Spleen (tissue), 11 donors: ENCODE results near the gene DNAJB9. TPM values are rescaled to one million over a fixed set of nuclear protein-coding genes. Genes with fewer than 3 reads are reported as not detected.

Experiments used
- DNase-seq: peaks from one replicate; pipeline ENCODE4 v3.0.0-alpha.2; 2020
- H3K27ac ChIP-seq, 8 donors: fragments of 200-600 bp; sonication (generic) in 7 of 8; 1 replicate in 4 of 8; 2 replicates in 4 of 8; pipeline versions ENCODE4 v1.5.0 to v1.8.0; 2016 to 2021; ENCODE audit warnings: inconsistent platforms in 4 of 8, mild to moderate bottlenecking in 4 of 8, moderate library complexity in 1 of 8
- H3K27me3 ChIP-seq, 7 donors: fragments of 200-600 bp; sonication (generic) in 6 of 7; replicated peaks in 1 of 7; 1 replicate in 4 of 7; 2 replicates in 3 of 7; pipeline versions ENCODE4 v1.5.0 to v1.8.0; 2016 to 2021; ENCODE audit warnings: inconsistent platforms in 3 of 7, mild to moderate bottlenecking in 1 of 7
- H3K36me3 ChIP-seq, 6 donors: fragments of 200-600 bp; sonication (generic) in 5 of 6; 1 replicate in 4 of 6; 2 replicates in 2 of 6; pipeline versions ENCODE4 v1.5.0 to v1.8.0; 2016 to 2021; ENCODE audit warnings: inconsistent platforms in 2 of 6
- H3K4me1 ChIP-seq, 6 donors: fragments of 200-600 bp; sonication (generic) in 5 of 6; 1 replicate in 3 of 6; 2 replicates in 3 of 6; pipeline versions ENCODE4 v1.5.0 to v1.8.0; 2016 to 2021; ENCODE audit warnings: inconsistent platforms in 3 of 6
- H3K4me3 ChIP-seq, 8 donors: fragments of 200-600 bp; sonication (generic) in 7 of 8; 1 replicate in 4 of 8; 2 replicates in 4 of 8; pipeline versions ENCODE4 v1.5.0 to v1.8.0; 2016 to 2021; ENCODE audit warnings: inconsistent platforms in 4 of 8, mild to moderate bottlenecking in 4 of 8, moderate library complexity in 2 of 8
- H3K9me3 ChIP-seq, 8 donors: fragments of 200-600 bp; sonication (generic) in 7 of 8; 1 replicate in 4 of 8; 2 replicates in 4 of 8; pipeline versions ENCODE4 v1.5.0 to v1.8.0; 2016 to 2021; ENCODE audit warnings: inconsistent platforms in 4 of 8
- POLR2A ChIP-seq, 3 donors: fragments of 450-650 bp; IDR thresholded peaks; one replicate each; pipeline ENCODE4 v1.5.1; 2017; ENCODE audit warnings: antibody characterized with exemption in 3 of 3, mild to moderate bottlenecking in 1 of 3
- POLR2AphosphoS5 ChIP-seq, 3 donors: sonication (generic); formaldehyde crosslinking; IDR thresholded peaks; one replicate each; pipeline ENCODE4 v1.5.1; 2017; ENCODE audit warnings: antibody characterized with exemption in 3 of 3
- WGBS, 5 donors: extraction: QIAGEN DNeasy Blood & Tissue Kit in 3 of 5; methylation state at CpG; one replicate each; pipeline versions ENCODE4 v1.1.5 to v1.1.7; 2013 to 2018; 5-methylcytosine and 5-hydroxymethylcytosine counted together
- intact Hi-C: fragments of 100-400 bp; cut with DNase I; formaldehyde crosslinking; loops from one replicate; pipeline ENCODE4 v1.15.0; 2023; ENCODE audit warnings: low total_unique reads
- polyA plus RNA-seq, 3 donors: library from polyadenylated mRNA; stranded (reverse); fragments of 200-250 nt; gene quantifications; one replicate each; pipeline ENCODE4 v1.2.1, GENCODE V29; 2013
- total RNA-seq, 7 donors: library from RNA; depleted of rRNA in 3 of 7; stranded (reverse); fragments of >200 nt in 3 of 7; fragmentation: NEBNext Ultra II Directional in 4 of 7; extraction: Animal tissue kit (Norgen Biotek cat#: 25700) in 4 of 7; gene quantifications; one replicate each; pipeline versions ENCODE4 v1.1.0 to v1.2.1, GENCODE V29; 2016 to 2021
- TF ChIP-seq, protein P1 (sequence below), 11 experiments: fragments of 200-600 bp in 7 of 11; fragments of 450-650 bp in 4 of 11; sonication (generic) in 4 of 11; IDR thresholded peaks in 8 of 11; conservative IDR thresholded peaks in 3 of 11; 1 replicate in 7 of 11; 2 replicates in 4 of 11; pipeline versions ENCODE4 v1.4.0 to v1.8.0; 2016 to 2021; ENCODE audit warnings: antibody characterized with exemption in 11 of 11, inconsistent platforms in 4 of 11, mild to moderate bottlenecking in 1 of 11
- donor health status: healthy with polysubstance abuse.
- donor health status: DM: no; HTN: no; CAD: no; lungs with moderate emphysema.
- donor health status: DM: no; HTN: no; CAD: no.
- donor health status: Bipolar disorder and iron deficiency.
- donor health status: healthy.
- donor health status: DM: no; HTN: no; CAD: no.
- donor health status: DM: yes; HTN: yes; CAD: no.

The DNAJB9 gene
- total and polyA plus RNA-seq, 10 donors, result 5.0 to 79.2 (median 19.3) TPM

- DNase-seq, result no peak
- intact Hi-C loops, result no loop called here
- H3K4me1 ChIP-seq, result peaks cover 0 to 14% (median under 1%) of the 10 kb centered on the region in 6 donors
- no peaks in the 10 kb centered on the region for H3K27me3 ChIP-seq
- H3K9me3 ChIP-seq, result peaks cover 0 to 19% (median 15%) of the 10 kb centered on the region in 8 donors
- WGBS, 5 donors, result 90 to 97% (median 94%) methylated on average over 7 of the region's 7 CpGs
- no peak for TF ChIP-seq POLR2AphosphoS5 (IDR thresholded peaks at IDR 0.05)
- no peak for TF ChIP-seq POLR2A (IDR thresholded peaks at IDR 0.05)
- TF ChIP-seq, protein P1, sequence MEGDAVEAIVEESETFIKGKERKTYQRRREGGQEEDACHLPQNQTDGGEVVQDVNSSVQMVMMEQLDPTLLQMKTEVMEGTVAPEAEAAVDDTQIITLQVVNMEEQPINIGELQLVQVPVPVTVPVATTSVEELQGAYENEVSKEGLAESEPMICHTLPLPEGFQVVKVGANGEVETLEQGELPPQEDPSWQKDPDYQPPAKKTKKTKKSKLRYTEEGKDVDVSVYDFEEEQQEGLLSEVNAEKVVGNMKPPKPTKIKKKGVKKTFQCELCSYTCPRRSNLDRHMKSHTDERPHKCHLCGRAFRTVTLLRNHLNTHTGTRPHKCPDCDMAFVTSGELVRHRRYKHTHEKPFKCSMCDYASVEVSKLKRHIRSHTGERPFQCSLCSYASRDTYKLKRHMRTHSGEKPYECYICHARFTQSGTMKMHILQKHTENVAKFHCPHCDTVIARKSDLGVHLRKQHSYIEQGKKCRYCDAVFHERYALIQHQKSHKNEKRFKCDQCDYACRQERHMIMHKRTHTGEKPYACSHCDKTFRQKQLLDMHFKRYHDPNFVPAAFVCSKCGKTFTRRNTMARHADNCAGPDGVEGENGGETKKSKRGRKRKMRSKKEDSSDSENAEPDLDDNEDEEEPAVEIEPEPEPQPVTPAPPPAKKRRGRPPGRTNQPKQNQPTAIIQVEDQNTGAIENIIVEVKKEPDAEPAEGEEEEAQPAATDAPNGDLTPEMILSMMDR (IDR thresholded peaks at IDR 0.05 in 8 of 11, conservative IDR thresholded peaks at IDR 0.05 in 3 of 11), result no peak
- H3K27ac ChIP-seq, result no peak overlapping the region
- peaks cover 3 to 51% (median 24%) of the 10 kb centered on the region in 6 donors for H3K36me3 ChIP-seq
- H3K4me3 ChIP-seq, result no peak overlapping the region
Measured at GRCh38 chr7:108578937-108579336, 9.3 kb downstream of the DNAJB9 start.

GRCh38 chr7:108580298-108580697 lies 10.6 kb downstream of the DNAJB9 start:
- intact Hi-C loops, result no loop called here
- Histone ChIP-seq H3K27ac (no peak overlapping the region), H3K4me3 (no peak overlapping the region), H3K4me1 (peaks cover 0 to 2% (median 0%) of the 10 kb centered on the region in 6 donors), H3K36me3 (peaks cover 3 to 38% (median 17%) of the 10 kb centered on the region in 6 donors), H3K9me3 (peaks cover 0 to 19% (median 15%) of the 10 kb centered on the region in 8 donors), H3K27me3 (no peaks in the 10 kb centered on the region)
- TF ChIP-seq POLR2AphosphoS5 (IDR thresholded peaks at IDR 0.05), result peak in 2 of 3 donors; percentile 8 to 45
- no peak for TF ChIP-seq POLR2A (IDR thresholded peaks at IDR 0.05)
- TF ChIP-seq, protein P1 (IDR thresholded peaks at IDR 0.05 in 8 of 11, conservative IDR thresholded peaks at IDR 0.05 in 3 of 11), result no peak
- WGBS, 5 donors, result 75 to 81% (median 77%) methylated on average over 6 of the region's 6 CpGs
- no peak for DNase-seq

GRCh38 chr7:108581655-108582491 lies 12.2 kb downstream of the DNAJB9 start:
- no peak overlapping the region for H3K27ac ChIP-seq
- intact Hi-C loops, result no loop called here
- TF ChIP-seq POLR2AphosphoS5 (IDR thresholded peaks at IDR 0.05), result no peak
- no peak for TF ChIP-seq POLR2A (IDR thresholded peaks at IDR 0.05)
- TF ChIP-seq, protein P1 (IDR thresholded peaks at IDR 0.05 in 8 of 11, conservative IDR thresholded peaks at IDR 0.05 in 3 of 11), result no peak
- no peak overlapping the region for H3K4me3 ChIP-seq
- peaks cover 0 to 19% (median 15%) of the 10 kb centered on the region in 8 donors for H3K9me3 ChIP-seq
- DNase-seq, result no peak
- no peaks in the 10 kb centered on the region for H3K27me3 ChIP-seq
- no peaks in the 10 kb centered on the region for H3K4me1 ChIP-seq
- 79 to 86% (median 81%) methylated on average over 4 of the region's 4 CpGs for WGBS, 5 donors
- peaks cover 3 to 26% (median 14%) of the 10 kb centered on the region in 6 donors for H3K36me3 ChIP-seq

GRCh38 chr7:108584211-108584610 lies 14.5 kb downstream of the DNAJB9 start:
- H3K4me3 ChIP-seq, result no peak overlapping the region
- H3K27ac ChIP-seq, result no peak overlapping the region
- DNase-seq, result no peak
- no peaks in the 10 kb centered on the region for H3K27me3 ChIP-seq
- peaks cover 0 to 14% (median 10%) of the 10 kb centered on the region in 8 donors for H3K9me3 ChIP-seq
- intact Hi-C loops, result no loop called here
- TF ChIP-seq POLR2A (IDR thresholded peaks at IDR 0.05), result no peak
- TF ChIP-seq, protein P1 (IDR thresholded peaks at IDR 0.05 in 8 of 11, conservative IDR thresholded peaks at IDR 0.05 in 3 of 11), result no peak
- TF ChIP-seq POLR2AphosphoS5 (IDR thresholded peaks at IDR 0.05), result no peak
- WGBS, 5 donors, result 94 to 100% (median 96%) methylated on average over 1 of the region's 1 CpG
- H3K36me3 ChIP-seq, result peaks cover under 1 to 13% (median 9%) of the 10 kb centered on the region in 6 donors
- H3K4me1 ChIP-seq, result no peaks in the 10 kb centered on the region
